ENCODE results near the gene LRRC74B. TPM values are rescaled to one million over a fixed set of nuclear protein-coding genes. Genes with fewer than 3 reads are reported as not detected.
"Not testable (repeated sequence)": the region's sequence is repeated elsewhere in the genome, so short reads cannot be mapped to it uniquely, and the experiment has no call there.

Gene LRRC74B
- total and polyA plus RNA-seq, 4 donors, result 0.97 to 9.0 (median 2.3) TPM

DNA sequence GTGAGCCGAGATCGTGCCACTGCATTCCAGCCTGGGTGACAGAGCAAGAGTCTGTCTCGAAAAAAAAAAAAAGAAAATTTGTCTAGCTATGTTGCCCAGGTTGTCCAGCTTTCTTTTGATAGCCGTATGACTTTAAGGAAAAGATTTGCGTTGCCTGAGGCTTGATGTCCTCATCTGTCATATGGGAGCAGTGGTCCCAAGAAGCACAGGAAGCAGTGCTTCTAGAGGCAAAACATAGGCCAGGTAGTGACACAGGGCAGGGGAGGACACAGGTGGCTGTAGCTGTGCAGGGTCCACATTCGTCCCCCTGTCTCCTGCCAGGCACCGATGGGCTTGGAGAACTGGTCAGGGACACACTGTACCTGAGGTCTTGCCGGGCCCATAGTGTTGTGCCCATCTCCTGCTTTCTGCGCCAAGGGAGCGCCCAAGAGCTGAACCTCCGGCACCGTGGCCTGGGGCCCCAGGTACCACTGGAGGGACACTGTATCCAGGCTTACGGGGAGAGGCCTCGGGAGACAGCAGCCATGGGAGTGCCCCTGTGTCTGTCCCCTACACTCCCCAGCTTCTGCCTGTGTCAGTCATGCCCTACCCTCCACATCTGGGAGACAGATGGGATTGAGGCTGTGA is 1.4 kb downstream of the LRRC74B start:
- ATAC-seq (ENCODE audit: insufficient read depth, low FRiP score) (no peak), DNase-seq (no peak)
- Histone ChIP-seq H3K4me1 (ENCODE audit: control insufficient read depth in 5 of 5, insufficient read depth in 5 of 5, low read length in 5 of 5) (peaks cover 0 to 13% (median 0%) of the 10 kb centered on the region in 5 donors), H3K4me3 (no peak overlapping the region), H3K9ac (ENCODE audit: insufficient read depth in 1 of 2, low read length in 2 of 2) (no peak overlapping the region), H3K36me3 (ENCODE audit: control insufficient read depth in 4 of 4, insufficient read depth in 4 of 4, low read length in 4 of 4) (no peaks in the 10 kb centered on the region), H3K27me3 (ENCODE audit: control insufficient read depth in 3 of 3, insufficient read depth in 3 of 3, low read length in 2 of 3) (no peaks in the 10 kb centered on the region), H3K27ac (ENCODE audit: low read depth in 1 of 2, low read length in 1 of 2) (no peak overlapping the region), H3K9me3 (ENCODE audit: control insufficient read depth in 4 of 4, insufficient read depth in 3 of 4, low read length in 3 of 4) (peaks cover 0 to 1% (median 0%) of the 10 kb centered on the region in 4 donors)
- 92 to 93% methylated on average over 14 of the region's 14 CpGs for WGBS, 2 donors
- TF ChIP-seq, protein P1, sequence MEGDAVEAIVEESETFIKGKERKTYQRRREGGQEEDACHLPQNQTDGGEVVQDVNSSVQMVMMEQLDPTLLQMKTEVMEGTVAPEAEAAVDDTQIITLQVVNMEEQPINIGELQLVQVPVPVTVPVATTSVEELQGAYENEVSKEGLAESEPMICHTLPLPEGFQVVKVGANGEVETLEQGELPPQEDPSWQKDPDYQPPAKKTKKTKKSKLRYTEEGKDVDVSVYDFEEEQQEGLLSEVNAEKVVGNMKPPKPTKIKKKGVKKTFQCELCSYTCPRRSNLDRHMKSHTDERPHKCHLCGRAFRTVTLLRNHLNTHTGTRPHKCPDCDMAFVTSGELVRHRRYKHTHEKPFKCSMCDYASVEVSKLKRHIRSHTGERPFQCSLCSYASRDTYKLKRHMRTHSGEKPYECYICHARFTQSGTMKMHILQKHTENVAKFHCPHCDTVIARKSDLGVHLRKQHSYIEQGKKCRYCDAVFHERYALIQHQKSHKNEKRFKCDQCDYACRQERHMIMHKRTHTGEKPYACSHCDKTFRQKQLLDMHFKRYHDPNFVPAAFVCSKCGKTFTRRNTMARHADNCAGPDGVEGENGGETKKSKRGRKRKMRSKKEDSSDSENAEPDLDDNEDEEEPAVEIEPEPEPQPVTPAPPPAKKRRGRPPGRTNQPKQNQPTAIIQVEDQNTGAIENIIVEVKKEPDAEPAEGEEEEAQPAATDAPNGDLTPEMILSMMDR (IDR thresholded peaks at IDR 0.05; ENCODE audit: control extremely low read depth, extremely low read depth), result no peak

DNA sequence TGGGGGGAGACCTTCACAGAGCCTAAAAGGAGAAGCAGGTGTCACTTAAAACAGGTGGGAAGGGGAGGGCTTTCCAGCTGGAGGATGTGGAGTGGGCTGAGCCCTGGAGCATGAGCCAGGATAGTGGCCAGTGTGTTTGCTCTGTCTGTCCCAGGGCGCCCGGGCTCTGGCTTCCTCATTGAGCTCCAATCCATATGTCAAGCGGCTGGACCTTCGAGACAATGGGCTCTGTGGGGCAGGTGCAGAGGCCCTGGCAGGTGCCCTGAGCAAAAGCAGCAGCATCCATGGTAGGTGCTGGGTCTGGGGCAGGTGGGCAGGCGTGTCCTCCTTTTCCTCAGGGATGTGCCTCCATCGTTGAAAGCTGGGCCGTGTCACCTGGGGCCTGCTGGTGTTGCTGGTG is 2.0 kb downstream of the LRRC74B start:
- Histone ChIP-seq H3K9me3 (ENCODE audit: control insufficient read depth in 4 of 4, insufficient read depth in 3 of 4, low read length in 3 of 4) (peaks cover 0 to 1% (median 0%) of the 10 kb centered on the region in 4 donors), H3K9ac (ENCODE audit: insufficient read depth in 1 of 2, low read length in 2 of 2) (no peak overlapping the region), H3K27me3 (ENCODE audit: control insufficient read depth in 3 of 3, insufficient read depth in 3 of 3, low read length in 2 of 3) (no peaks in the 10 kb centered on the region), H3K4me1 (ENCODE audit: control insufficient read depth in 5 of 5, insufficient read depth in 5 of 5, low read length in 5 of 5) (peaks cover 0 to 13% (median 0%) of the 10 kb centered on the region in 5 donors), H3K27ac (ENCODE audit: low read depth in 1 of 2, low read length in 1 of 2) (no peak overlapping the region), H3K36me3 (ENCODE audit: control insufficient read depth in 4 of 4, insufficient read depth in 4 of 4, low read length in 4 of 4) (no peaks in the 10 kb centered on the region), H3K4me3 (no peak overlapping the region)
- DNase-seq, result no peak
- WGBS, 2 donors, result 80 to 93% methylated on average over 6 to 7 of the region's 7 CpGs
- TF ChIP-seq, protein P1 (IDR thresholded peaks at IDR 0.05; ENCODE audit: control extremely low read depth, extremely low read depth), result no peak
- no peak for ATAC-seq (ENCODE audit: insufficient read depth, low FRiP score)

DNA sequence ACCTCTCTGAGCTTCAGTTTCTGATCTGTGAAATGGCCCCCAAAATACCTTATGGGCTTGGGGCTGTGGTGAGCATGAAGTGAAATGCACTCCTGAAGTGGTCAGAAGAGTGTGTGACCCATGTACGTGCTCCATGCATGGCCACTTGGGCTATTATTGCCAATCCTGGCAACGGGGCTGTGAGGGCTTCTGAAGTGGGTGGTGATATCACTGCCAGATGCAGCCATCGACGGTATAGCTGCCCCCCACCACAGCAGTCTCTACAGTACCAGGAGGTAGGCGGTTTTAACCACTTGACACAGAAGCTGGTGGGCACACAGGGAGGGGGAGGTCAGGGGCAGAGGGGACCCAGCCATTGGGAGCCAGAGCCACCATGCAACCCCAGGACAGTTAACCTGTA is 2.7 kb downstream of the LRRC74B start:
- WGBS, 2 donors, result 74 to 85% methylated on average over 5 of the region's 5 CpGs

DNA sequence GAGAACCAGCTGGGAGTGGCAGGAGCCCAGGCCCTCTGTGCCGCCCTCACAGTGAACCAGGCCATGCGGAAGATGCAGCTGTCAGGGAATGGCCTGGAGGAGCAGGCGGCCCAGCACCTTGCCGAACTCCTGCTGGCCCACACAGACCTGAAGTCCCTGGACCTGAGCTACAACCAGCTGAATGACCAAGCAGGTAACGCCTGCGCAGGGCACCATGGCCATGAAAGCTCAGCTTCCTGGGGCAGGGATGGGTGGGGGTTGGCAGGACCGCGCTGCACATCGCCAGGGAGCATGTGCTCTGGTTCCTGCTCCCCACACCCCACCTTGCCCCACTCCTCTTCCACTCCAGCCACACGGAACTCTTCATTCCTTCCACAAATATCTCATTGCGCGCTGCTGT is 3.2 kb downstream of the LRRC74B start:
- not testable (repeated sequence) for ATAC-seq (ENCODE audit: insufficient read depth, low FRiP score); DNase-seq
- 90 to 100% methylated on average over 2 to 9 of the region's 12 CpGs for whole genome bisulfite sequencing, 2 donors

More for the DNA sequence above, 2.7 kb downstream of the LRRC74B start:
- not testable (repeated sequence) for H3K27me3 ChIP-seq (ENCODE audit: control insufficient read depth in 3 of 3, insufficient read depth in 3 of 3, low read length in 2 of 3); H3K27ac ChIP-seq (ENCODE audit: low read depth in 1 of 2, low read length in 1 of 2); DNase-seq; H3K4me3 ChIP-seq; ATAC-seq (ENCODE audit: insufficient read depth, low FRiP score); H3K9me3 ChIP-seq (ENCODE audit: control insufficient read depth in 4 of 4, insufficient read depth in 3 of 4, low read length in 3 of 4); H3K9ac ChIP-seq (ENCODE audit: insufficient read depth in 1 of 2, low read length in 2 of 2); H3K36me3 ChIP-seq (ENCODE audit: control insufficient read depth in 4 of 4, insufficient read depth in 4 of 4, low read length in 4 of 4)
- peaks cover 0 to 13% (median 0%) of the 10 kb centered on the region in 5 donors for H3K4me1 ChIP-seq (ENCODE audit: control insufficient read depth in 5 of 5, insufficient read depth in 5 of 5, low read length in 5 of 5)

More for the DNA sequence above, 3.2 kb downstream of the LRRC74B start:
- not testable (repeated sequence) for H3K27me3 ChIP-seq (ENCODE audit: control insufficient read depth in 3 of 3, insufficient read depth in 3 of 3, low read length in 2 of 3); H3K36me3 ChIP-seq (ENCODE audit: control insufficient read depth in 4 of 4, insufficient read depth in 4 of 4, low read length in 4 of 4); H3K4me3 ChIP-seq; H3K9me3 ChIP-seq (ENCODE audit: control insufficient read depth in 4 of 4, insufficient read depth in 3 of 4, low read length in 3 of 4); H3K9ac ChIP-seq (ENCODE audit: insufficient read depth in 1 of 2, low read length in 2 of 2); H3K27ac ChIP-seq (ENCODE audit: low read depth in 1 of 2, low read length in 1 of 2)
- H3K4me1 ChIP-seq (ENCODE audit: control insufficient read depth in 5 of 5, insufficient read depth in 5 of 5, low read length in 5 of 5), result peaks cover 0 to 13% (median 0%) of the 10 kb centered on the region in 5 donors
